GM12874 (cell line): ENCODE measurements around the gene HAPLN1.
A peak's percentile ranks its signal among the peaks of the same experiment; 100 is the strongest.

ENCODE experiments used
- CTCF ChIP-seq: IDR thresholded peaks from 2 replicates; pipeline ENCODE4 v1.5.1; 2011; ENCODE audit warnings: low read depth, mild to moderate bottlenecking, control low read depth, low read length, moderate library complexity; ENCODE audit not compliant: insufficient read depth

The HAPLN1 gene

DNA sequence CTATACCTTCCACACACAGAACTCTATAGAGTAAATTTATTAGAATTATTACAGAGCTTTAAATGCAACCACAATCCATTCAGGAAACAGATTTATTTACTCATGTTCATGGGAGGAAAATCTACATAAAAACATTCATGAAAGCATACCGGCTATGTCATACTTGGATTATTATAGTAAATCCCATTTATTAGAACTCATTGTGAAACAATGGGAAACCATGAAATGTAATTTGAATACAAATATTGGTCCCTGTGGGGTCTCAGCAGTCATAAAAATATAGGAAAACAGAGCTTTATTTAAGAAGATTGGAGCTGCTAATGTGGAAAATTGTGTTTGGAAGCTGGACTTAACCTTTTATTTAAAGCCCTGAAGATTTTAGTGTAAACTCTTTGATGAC lies 80.7 kb downstream of the HAPLN1 start:
- TF ChIP-seq CTCF = no peak

GRCh38 chr5:83636156-83636555 lies 84.5 kb downstream of the HAPLN1 start:
- TF ChIP-seq CTCF = no peak

DNA sequence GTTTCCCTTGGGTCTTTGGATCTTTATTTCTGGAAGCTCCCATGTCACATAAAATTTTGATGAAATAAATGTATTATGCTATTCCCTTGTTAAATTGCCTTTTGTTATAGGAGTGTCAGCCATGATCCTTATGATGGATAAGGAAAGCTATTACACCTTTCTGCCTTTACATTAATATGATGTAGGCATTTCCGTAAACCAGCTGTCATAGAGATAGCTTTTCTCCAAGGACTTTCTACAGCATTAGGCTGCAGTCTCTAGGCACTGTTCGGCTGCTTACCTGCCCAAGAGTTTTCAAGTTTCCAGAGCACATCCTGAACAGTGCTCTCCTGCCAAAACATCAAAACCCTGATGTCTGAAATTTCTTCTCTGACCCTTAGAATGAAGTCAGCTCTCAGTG lies 87.4 kb downstream of the HAPLN1 start:
- no peak for TF ChIP-seq CTCF

- TF ChIP-seq CTCF = no peak
These were observed 87.8 kb downstream of the HAPLN1 start for GRCh38 chr5:83632874-83633273.

GRCh38 chr5:83628360-83628759 lies 92.3 kb downstream of the HAPLN1 start:
- no peak for TF ChIP-seq CTCF

DNA sequence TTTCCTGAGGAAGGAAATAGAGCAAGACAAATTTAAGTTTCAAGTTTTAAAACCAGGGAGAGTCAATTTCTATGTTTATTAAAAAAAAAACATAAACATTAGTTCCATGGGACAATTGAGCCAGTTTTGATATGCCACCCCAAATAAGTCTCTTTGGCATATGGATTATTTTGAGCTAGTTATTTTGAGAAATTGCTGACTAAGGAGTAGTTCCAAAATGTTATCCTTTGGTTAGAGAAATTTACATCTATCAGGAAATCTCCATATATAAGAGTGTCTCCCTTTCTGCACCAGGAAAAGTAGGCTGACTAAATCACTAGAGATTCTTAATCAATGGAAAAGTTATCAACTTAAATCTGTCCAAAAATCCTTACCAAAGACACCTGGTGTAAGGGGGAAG lies 105.8 kb downstream of the HAPLN1 start:
- TF ChIP-seq CTCF = no peak

DNA sequence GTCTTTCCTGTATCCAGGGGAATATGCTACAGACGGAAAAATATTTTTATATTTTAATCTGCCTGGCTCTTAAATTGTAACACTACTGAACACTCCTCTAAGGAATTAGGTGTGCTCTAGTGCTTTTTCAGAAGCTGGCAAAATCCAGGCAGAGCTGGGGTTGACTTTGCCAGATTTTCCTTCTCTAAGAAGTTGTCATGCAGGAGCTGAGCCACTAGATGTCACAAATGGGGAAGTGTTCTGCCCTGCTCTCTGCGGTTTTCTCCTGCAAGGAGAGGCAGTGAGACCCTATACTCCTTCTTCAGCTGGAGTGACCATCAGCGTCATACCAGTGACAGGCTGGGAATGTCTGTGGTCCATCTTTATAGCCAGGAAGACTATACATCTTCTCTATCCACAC lies 112.5 kb downstream of the HAPLN1 start:
- TF ChIP-seq CTCF = peak; percentile 50

- TF ChIP-seq CTCF = no peak
These were observed 125.4 kb downstream of the HAPLN1 start for GRCh38 chr5:83595217-83595616.
